Liver (tissue), 9 donors: Measurements from ENCODE around the gene TMEM163. TPM values are rescaled to one million over a fixed set of nuclear protein-coding genes. Genes with fewer than 3 reads are reported as not detected.

Experiments used
- DNase-seq: peaks from one replicate; pipeline ENCODE4 v3.0.0-alpha.2; 2017; ENCODE audit warnings: low spot score
- H3K27ac ChIP-seq, 2 donors: one replicate each; pipeline ENCODE4 v1.7.0; 2013; ENCODE audit warnings: inconsistent platforms in 2 of 2, low read length in 2 of 2, control low read depth in 1 of 2, low read depth in 1 of 2, mild to moderate bottlenecking in 1 of 2
- H3K27me3 ChIP-seq, 4 donors: one replicate each; pipeline versions ENCODE4 v1.6.1 to v1.7.0; 2013; ENCODE audit warnings: low read length in 3 of 4, inconsistent platforms in 1 of 4, mild to moderate bottlenecking in 1 of 4, moderate library complexity in 1 of 4; ENCODE audit not compliant: control insufficient read depth in 4 of 4, insufficient read depth in 4 of 4
- H3K36me3 ChIP-seq, 4 donors: one replicate each; pipeline versions ENCODE4 v1.6.1 to v1.7.0; 2013; ENCODE audit warnings: low read length in 3 of 4, mild to moderate bottlenecking in 3 of 4, low read depth in 1 of 4, moderate library complexity in 1 of 4; ENCODE audit not compliant: control insufficient read depth in 4 of 4, insufficient read depth in 3 of 4
- H3K4me1 ChIP-seq, 4 donors: one replicate each; pipeline versions ENCODE4 v1.6.1 to v1.7.0; 2013; ENCODE audit warnings: low read length in 3 of 4, mild to moderate bottlenecking in 3 of 4, moderate library complexity in 1 of 4; ENCODE audit not compliant: control insufficient read depth in 4 of 4, insufficient read depth in 4 of 4
- H3K4me3 ChIP-seq, 3 donors: one replicate each; pipeline versions ENCODE4 v1.6.1 to v1.7.0; 2013; ENCODE audit warnings: low read length in 3 of 3, control low read depth in 1 of 3, low read depth in 1 of 3, mild to moderate bottlenecking in 1 of 3
- H3K9ac ChIP-seq, 2 donors: one replicate each; pipeline ENCODE4 v1.7.0; 2013; ENCODE audit warnings: low read length in 2 of 2, mild to moderate bottlenecking in 2 of 2, moderate library complexity in 2 of 2, control low read depth in 1 of 2, low read depth in 1 of 2
- H3K9me3 ChIP-seq, 4 donors: one replicate each; pipeline versions ENCODE4 v1.6.1 to v1.7.0; 2013; ENCODE audit warnings: low read length in 3 of 4; ENCODE audit not compliant: control insufficient read depth in 4 of 4
- EGR1 ChIP-seq, 2 donors: IDR thresholded peaks; 2 replicates each; pipeline ENCODE4 v1.6.1; 2016 to 2018; ENCODE audit warnings: antibody characterized with exemption in 2 of 2, low read depth in 2 of 2
- FOXA1 ChIP-seq: IDR thresholded peaks from 2 replicates; pipeline ENCODE4 v1.6.1; 2016; ENCODE audit warnings: antibody characterized with exemption
- FOXA2 ChIP-seq: IDR thresholded peaks from 2 replicates; pipeline ENCODE4 v1.6.1; 2016; ENCODE audit warnings: antibody characterized with exemption
- GABPA ChIP-seq, 2 donors: IDR thresholded peaks in 1 of 2; conservative IDR thresholded peaks in 1 of 2; 2 replicates each; pipeline ENCODE4 v1.6.1; 2016; ENCODE audit warnings: antibody characterized with exemption in 2 of 2, mild to moderate bottlenecking in 1 of 2, moderate library complexity in 1 of 2
- HNF4A ChIP-seq, 2 donors: conservative IDR thresholded peaks; 2 replicates each; pipeline ENCODE4 v1.6.1; 2016; ENCODE audit warnings: antibody characterized with exemption in 2 of 2, mild to moderate bottlenecking in 2 of 2
- HNF4G ChIP-seq: IDR thresholded peaks from 2 replicates; pipeline ENCODE4 v1.6.1; 2016; ENCODE audit warnings: antibody characterized with exemption
- NR2F2 ChIP-seq: IDR thresholded peaks from 2 replicates; pipeline ENCODE4 v1.6.1; 2016; ENCODE audit warnings: antibody characterized with exemption
- RXRA ChIP-seq, 2 donors: IDR thresholded peaks; 2 replicates each; pipeline ENCODE4 v1.6.1; 2017 to 2018; ENCODE audit warnings: antibody characterized with exemption in 2 of 2, mild to moderate bottlenecking in 1 of 2
- SP1 ChIP-seq: IDR thresholded peaks from 2 replicates; pipeline ENCODE4 v1.6.1; 2018; ENCODE audit warnings: antibody characterized with exemption, mild to moderate bottlenecking
- TAF1 ChIP-seq: conservative IDR thresholded peaks from 2 replicates; pipeline ENCODE4 v1.6.1; 2016; ENCODE audit warnings: antibody characterized with exemption, mild to moderate bottlenecking
- WGBS: extraction: QIAGEN DNeasy Blood & Tissue Kit; methylation state at CpG from one replicate; pipeline ENCODE4 v1.1.7; 2013; 5-methylcytosine and 5-hydroxymethylcytosine counted together
- polyA plus RNA-seq, 2 donors: library from polyadenylated mRNA; stranded (reverse) in 1 of 2; unstranded in 1 of 2; fragments of 200-250 nt in 1 of 2; fragments of >200 nt in 1 of 2; fragmentation: Nextera tagmentation in 1 of 2; extraction: Ambion mirVana in 1 of 2; gene quantifications; one replicate each; pipeline versions ENCODE4 v1.2.1 to v1.2.3, GENCODE V29; 2013 to 2015
- total RNA-seq, 2 donors: library from RNA; depleted of rRNA; stranded (reverse); fragments of >200 nt; gene quantifications; one replicate each; pipeline ENCODE4 v1.2.3, GENCODE V29; 2014
- TF ChIP-seq, protein P1 (sequence below): IDR thresholded peaks from 2 replicates; pipeline ENCODE4 v1.6.1; 2016; ENCODE audit warnings: antibody characterized with exemption
- TF ChIP-seq, protein P2 (sequence below): IDR thresholded peaks from 2 replicates; pipeline ENCODE4 v1.6.1; 2016; ENCODE audit warnings: antibody characterized with exemption
- TF ChIP-seq, protein P3 (sequence below): IDR thresholded peaks from 2 replicates; pipeline ENCODE4 v1.6.1; 2016; ENCODE audit warnings: antibody characterized with exemption, mild to moderate bottlenecking
- TF ChIP-seq, protein P4 (sequence below): fragments of 150-350 bp; IDR thresholded peaks from 2 replicates; pipeline ENCODE4 v1.5.1; 2017; ENCODE audit warnings: improper control_type of control experiment, low read depth, low read length; ENCODE audit not compliant: missing input control
- TF ChIP-seq, protein P5 (sequence below): IDR thresholded peaks from 2 replicates; pipeline ENCODE4 v1.6.1; 2016; ENCODE audit warnings: antibody characterized with exemption
- donor health status: healthy.
- donor health status: healthy.
- donor health status: healthy.
- donor health status: healthy.
- donor health status: healthy.

The TMEM163 gene
- total and polyA plus RNA-seq, 4 donors, result 0.08 to 0.48 (median 0.25) TPM

DNA sequence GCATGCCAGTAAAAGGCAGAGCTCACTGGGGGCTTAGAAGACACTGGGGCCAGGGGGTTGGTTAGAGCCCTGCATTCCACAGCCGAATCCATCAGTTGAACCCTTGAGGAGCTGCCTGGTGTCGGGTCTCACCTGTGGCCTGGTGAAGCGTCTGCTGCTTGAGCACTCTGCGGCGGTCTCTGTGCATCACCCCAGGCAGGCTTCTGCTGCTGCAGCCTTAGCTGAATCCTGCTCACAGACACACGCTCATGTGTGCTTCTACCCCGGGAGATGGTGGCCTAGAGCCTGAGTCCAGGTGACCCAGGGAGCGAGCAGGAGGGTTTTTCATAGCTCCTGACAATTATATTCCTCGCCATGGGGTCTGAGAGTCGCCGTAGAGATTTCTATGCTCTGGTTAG, 272.8 kb downstream of the TMEM163 start:
- 95% methylated on average over 11 of the region's 11 CpGs for WGBS
- TF ChIP-seq FOXA1 (no peak), EGR1 (IDR thresholded peaks at IDR 0.05; ENCODE audit: low read depth in 2 of 2) (no peak), TAF1 (no peak), HNF4A (conservative IDR thresholded peaks at IDR 0.05) (no peak), HNF4G (no peak), FOXA2 (no peak), RXRA (IDR thresholded peaks at IDR 0.05) (no peak), SP1 (no peak), NR2F2 (no peak), GABPA (IDR thresholded peaks at IDR 0.05 in 1 of 2, conservative IDR thresholded peaks at IDR 0.05 in 1 of 2) (no peak)
- TF ChIP-seq, protein P1, sequence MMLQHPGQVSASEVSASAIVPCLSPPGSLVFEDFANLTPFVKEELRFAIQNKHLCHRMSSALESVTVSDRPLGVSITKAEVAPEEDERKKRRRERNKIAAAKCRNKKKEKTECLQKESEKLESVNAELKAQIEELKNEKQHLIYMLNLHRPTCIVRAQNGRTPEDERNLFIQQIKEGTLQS, result no peak
- TF ChIP-seq, protein P2, sequence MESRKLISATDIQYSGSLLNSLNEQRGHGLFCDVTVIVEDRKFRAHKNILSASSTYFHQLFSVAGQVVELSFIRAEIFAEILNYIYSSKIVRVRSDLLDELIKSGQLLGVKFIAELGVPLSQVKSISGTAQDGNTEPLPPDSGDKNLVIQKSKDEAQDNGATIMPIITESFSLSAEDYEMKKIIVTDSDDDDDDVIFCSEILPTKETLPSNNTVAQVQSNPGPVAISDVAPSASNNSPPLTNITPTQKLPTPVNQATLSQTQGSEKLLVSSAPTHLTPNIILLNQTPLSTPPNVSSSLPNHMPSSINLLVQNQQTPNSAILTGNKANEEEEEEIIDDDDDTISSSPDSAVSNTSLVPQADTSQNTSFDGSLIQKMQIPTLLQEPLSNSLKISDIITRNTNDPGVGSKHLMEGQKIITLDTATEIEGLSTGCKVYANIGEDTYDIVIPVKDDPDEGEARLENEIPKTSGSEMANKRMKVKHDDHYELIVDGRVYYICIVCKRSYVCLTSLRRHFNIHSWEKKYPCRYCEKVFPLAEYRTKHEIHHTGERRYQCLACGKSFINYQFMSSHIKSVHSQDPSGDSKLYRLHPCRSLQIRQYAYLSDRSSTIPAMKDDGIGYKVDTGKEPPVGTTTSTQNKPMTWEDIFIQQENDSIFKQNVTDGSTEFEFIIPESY, result no peak
- TF ChIP-seq, protein P3, sequence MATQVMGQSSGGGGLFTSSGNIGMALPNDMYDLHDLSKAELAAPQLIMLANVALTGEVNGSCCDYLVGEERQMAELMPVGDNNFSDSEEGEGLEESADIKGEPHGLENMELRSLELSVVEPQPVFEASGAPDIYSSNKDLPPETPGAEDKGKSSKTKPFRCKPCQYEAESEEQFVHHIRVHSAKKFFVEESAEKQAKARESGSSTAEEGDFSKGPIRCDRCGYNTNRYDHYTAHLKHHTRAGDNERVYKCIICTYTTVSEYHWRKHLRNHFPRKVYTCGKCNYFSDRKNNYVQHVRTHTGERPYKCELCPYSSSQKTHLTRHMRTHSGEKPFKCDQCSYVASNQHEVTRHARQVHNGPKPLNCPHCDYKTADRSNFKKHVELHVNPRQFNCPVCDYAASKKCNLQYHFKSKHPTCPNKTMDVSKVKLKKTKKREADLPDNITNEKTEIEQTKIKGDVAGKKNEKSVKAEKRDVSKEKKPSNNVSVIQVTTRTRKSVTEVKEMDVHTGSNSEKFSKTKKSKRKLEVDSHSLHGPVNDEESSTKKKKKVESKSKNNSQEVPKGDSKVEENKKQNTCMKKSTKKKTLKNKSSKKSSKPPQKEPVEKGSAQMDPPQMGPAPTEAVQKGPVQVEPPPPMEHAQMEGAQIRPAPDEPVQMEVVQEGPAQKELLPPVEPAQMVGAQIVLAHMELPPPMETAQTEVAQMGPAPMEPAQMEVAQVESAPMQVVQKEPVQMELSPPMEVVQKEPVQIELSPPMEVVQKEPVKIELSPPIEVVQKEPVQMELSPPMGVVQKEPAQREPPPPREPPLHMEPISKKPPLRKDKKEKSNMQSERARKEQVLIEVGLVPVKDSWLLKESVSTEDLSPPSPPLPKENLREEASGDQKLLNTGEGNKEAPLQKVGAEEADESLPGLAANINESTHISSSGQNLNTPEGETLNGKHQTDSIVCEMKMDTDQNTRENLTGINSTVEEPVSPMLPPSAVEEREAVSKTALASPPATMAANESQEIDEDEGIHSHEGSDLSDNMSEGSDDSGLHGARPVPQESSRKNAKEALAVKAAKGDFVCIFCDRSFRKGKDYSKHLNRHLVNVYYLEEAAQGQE, result no peak
- TF ChIP-seq, protein P4, sequence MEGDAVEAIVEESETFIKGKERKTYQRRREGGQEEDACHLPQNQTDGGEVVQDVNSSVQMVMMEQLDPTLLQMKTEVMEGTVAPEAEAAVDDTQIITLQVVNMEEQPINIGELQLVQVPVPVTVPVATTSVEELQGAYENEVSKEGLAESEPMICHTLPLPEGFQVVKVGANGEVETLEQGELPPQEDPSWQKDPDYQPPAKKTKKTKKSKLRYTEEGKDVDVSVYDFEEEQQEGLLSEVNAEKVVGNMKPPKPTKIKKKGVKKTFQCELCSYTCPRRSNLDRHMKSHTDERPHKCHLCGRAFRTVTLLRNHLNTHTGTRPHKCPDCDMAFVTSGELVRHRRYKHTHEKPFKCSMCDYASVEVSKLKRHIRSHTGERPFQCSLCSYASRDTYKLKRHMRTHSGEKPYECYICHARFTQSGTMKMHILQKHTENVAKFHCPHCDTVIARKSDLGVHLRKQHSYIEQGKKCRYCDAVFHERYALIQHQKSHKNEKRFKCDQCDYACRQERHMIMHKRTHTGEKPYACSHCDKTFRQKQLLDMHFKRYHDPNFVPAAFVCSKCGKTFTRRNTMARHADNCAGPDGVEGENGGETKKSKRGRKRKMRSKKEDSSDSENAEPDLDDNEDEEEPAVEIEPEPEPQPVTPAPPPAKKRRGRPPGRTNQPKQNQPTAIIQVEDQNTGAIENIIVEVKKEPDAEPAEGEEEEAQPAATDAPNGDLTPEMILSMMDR, result no peak
- no peak overlapping the region for H3K4me3 ChIP-seq
- no peak for DNase-seq
- no peak overlapping the region for H3K9ac ChIP-seq
- no peaks in the 10 kb centered on the region for H3K27me3 ChIP-seq
- H3K4me1 ChIP-seq, result peaks cover 0 to 12% (median 5%) of the 10 kb centered on the region in 4 donors
- no peak overlapping the region for H3K27ac ChIP-seq
- H3K36me3 ChIP-seq, result peaks cover 0 to 5% (median 2%) of the 10 kb centered on the region in 4 donors
- H3K9me3 ChIP-seq, result no peaks in the 10 kb centered on the region

DNA sequence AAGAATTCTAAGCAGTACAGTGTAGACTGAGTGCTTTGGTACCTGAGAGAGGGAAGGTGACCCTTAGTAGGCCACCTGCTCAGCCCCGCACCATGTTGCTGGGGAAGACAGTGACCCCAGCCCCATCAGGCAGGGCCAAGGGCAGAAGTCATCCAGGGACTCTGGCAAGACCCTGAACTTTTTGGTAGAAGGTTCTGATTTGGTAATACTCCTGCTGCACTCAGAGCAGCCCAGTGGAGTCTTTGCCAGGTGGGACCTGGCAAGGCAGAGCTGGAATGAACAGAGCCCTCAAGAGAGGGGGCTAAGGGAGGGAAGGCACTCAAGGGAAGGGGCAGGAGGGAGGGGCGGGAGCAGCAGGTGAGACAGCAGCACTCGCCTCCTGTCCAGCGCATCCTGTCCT, 273.7 kb downstream of the TMEM163 start:
- peaks cover 0 to 5% (median 3%) of the 10 kb centered on the region in 4 donors for H3K36me3 ChIP-seq
- 91% methylated on average over 4 of the region's 4 CpGs for WGBS
- no peak for DNase-seq

More for the DNA sequence above, 273.7 kb downstream of the TMEM163 start:
- Histone ChIP-seq H3K27ac (no peak overlapping the region), H3K4me1 (peaks cover 0 to 8% (median 2%) of the 10 kb centered on the region in 4 donors), H3K4me3 (no peak overlapping the region), H3K27me3 (no peaks in the 10 kb centered on the region), H3K9ac (no peak overlapping the region), H3K9me3 (no peaks in the 10 kb centered on the region)
- TF ChIP-seq TAF1, result no peak
- no peak for TF ChIP-seq FOXA2
- TF ChIP-seq RXRA (IDR thresholded peaks at IDR 0.05), result peak in 1 of 2 donors; percentile 23
- TF ChIP-seq, protein P5, sequence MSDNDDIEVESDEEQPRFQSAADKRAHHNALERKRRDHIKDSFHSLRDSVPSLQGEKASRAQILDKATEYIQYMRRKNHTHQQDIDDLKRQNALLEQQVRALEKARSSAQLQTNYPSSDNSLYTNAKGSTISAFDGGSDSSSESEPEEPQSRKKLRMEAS, result no peak
- TF ChIP-seq SP1, result no peak
- no peak for TF ChIP-seq NR2F2
- no peak for TF ChIP-seq GABPA (IDR thresholded peaks at IDR 0.05 in 1 of 2, conservative IDR thresholded peaks at IDR 0.05 in 1 of 2)
